Measurements from ENCODE around the gene SGPL1.
A peak's percentile ranks its signal among the peaks of the same experiment; 100 is the strongest.
"Not testable (repeated sequence)": the region's sequence is repeated elsewhere in the genome, so short reads cannot be mapped to it uniquely, and the experiment has no call there.

The SGPL1 gene

DNA sequence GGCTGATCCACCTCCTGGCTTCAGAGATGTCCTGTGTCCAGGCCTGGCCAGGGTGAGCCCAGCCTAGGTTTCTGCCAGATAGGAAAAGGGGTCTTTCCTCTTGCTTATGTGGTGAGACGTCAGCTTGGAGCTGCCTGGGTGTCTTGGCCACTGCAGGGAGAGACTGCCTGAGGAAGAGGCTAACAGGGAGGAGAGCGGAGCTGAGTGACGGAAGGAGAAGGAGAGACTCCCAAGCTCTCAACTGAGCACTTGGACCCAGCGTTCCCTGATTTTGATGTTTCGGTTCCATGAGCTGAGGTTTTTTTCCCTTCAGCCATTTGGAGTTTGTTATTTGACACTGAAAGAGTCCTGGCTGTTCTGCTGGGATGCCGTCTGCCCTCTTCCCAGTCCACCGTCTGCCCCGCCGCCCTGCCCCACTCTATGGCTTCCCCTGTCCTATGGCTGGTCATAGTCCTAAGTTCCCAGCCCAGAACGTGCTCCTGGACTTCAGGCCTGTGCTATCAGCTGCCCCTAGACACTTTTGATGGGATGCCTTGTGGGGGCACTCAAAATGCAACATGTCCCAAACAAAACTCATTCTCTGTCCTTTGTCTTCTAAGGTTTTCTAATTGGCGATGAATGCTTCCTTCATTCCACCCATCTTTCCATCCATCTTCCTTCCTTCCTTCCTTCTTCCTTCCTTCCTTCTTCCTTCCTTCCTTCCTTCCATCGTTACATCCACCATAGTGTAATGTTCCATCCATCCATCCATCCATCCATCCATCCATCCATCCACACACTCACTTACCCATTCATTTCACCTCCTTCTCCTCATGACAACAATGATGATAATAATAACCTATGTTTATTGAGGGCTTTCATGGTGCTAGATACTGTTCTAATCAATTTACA lies 92.9 kb downstream of the SGPL1 start:
- no peak for DNase-seq

DNA sequence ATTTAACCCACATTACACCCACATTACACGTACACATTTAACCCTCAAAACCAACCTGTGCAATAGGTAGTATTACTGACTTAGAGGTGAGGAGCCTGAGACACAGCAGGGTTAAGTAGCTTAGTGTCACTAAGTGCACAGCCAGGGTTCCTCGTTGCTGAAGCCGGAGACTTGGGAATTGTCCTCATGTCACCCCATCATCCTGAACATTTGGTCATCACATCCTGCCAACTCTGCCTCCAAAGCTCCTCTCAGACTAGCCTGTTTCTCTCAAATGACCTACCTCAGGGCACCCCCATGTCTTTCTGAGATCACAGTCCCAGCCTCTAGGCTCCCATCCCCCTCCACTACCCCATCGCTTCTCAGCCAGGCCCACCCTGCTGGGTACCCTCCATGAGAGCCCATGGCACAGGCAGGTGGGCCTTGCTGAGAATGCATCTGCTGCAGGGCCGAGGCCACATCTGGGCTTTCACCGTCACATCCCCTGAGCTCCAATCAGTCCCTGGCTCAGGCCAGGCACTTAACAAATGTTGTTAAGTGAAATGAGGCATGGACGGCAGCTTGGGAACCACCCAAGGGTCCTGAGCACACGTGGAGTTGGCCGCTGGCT lies 93.7 kb downstream of the SGPL1 start:
- DNase-seq: no peak

DNA sequence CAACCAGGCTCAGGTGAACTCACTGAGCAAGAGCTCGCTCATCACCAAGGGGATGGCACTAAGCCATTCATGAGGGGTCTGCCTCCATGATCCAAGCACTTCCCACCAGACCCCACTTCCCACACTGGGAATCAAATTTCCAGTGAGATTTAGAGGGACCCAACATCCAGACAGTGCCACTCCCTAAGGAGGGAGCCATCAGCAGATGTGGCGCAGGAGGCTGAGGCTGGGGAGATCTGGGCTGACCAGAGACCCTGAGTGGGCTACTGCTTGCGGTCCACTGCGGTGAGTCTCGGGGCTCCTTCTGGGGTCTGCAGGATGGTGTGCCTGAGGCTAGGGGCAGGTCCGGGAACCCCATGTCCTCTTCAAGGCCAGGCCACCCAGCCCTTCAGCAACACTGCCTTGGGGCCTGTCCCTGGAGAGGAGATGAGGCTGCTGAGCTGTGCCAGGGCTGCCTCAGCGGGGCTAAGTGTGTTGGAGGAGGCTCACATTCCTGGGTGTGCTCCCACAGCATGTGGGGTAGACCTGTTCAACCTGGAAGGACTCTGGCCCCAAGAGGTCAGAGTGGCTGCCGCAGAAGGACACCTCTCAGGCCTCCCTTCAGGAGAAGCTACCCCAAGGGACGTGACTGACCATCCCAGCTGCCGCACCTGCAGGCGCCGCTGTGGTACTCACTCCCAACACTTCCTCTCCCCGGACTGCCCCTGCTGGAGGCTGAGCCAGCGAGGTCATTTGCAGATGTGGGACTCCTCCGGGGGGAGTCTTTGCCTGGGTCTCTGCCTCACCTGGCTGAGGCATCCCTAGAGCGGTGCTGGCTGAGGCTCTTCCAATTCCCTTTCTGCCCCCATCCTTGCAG lies 95.0 kb downstream of the SGPL1 start:
- no peak for DNase-seq

DNA sequence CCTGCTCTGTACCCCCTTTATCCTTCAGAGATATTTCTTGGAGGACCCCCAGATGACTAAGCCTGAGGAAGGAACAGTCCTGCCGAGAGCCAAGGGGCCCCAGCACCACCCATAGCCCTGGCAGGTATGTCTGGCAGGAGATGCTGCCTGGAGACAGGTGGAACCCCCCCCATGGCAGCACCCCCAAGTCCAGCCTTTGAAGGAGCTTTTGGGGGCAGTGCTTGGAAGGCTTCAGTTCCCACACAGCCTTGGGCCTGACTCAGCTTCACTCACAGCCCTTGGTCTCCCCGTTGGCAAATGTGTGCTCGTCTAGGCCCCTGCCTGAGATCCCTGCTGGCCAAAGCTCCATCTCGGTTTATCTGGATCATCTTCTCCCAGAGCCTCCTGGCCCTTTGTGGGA lies 95.6 kb downstream of the SGPL1 start:
- DNase-seq: no peak

DNA sequence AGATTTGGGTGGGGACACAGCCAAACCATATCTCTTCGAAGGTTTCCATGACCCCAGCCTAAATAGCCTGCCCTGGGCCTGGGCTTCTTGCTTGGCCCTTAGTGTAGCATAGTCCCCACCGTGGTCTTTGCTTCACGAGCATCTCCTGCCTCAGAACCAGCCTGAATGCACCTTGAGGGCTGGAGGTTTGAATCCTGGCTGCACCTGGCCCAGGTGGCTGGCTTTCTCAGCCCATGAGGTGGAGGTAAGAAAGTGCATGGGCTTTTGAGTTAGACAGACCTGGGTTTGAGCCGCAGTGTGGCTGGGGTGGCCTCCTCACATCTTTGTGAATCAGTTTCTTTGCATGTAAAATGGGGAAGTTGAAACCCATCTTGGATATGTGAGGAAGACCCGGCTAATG lies 96.8 kb downstream of the SGPL1 start:
- no peak for DNase-seq

DNA sequence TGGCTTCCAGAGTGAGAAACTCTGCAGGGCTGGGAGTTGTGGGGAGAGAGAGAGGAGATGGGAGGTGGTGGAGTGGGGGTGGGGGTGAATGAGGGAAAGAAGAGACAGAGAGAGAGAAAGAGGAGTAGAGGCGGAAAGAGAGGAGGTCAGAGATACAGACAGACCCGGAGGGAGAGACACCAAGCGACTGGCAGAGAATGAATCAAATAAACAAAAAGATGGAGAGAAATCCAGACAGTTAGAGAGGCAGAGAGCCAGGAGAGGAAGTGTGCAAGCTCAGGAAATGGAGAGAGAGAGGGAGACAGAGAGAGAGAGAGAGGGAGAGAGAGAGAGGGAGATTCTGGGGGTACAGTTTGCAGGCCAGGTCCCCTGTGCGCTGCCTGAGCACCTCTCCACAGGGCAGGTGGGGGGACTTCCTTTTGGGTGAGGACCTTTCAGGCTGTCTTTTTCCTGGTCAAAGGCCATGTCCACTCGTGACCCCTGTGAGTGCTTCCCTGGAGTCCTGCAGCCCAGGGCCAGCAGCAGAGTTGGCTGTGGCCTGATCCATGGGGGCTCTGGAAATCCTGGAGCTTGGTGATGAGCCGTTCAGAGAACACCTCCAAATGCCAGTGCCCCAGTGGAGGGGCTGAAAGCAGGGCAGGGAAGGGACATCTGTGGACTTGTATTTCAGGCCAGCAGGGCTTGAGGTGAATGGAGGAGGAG lies 97.6 kb downstream of the SGPL1 start:
- no peak for DNase-seq

DNA sequence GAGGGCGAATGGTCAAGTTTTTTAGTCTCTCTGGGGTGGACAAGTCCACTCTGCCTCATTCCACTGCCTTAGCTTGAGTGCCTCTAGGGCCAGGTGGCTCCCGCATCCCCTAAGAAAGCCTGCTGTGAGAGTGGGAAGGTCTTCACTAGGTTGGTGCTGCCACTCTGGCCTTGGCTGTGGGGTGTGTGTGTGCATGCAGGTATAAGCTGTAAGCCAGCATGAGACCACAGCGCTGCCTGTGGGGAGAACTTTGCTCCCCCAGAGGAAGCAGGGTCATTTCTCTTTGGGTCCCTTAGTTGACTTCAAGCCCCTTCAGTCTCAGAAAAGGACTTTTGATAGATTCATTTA lies 98.1 kb downstream of the SGPL1 start:
- no peak for DNase-seq

DNA sequence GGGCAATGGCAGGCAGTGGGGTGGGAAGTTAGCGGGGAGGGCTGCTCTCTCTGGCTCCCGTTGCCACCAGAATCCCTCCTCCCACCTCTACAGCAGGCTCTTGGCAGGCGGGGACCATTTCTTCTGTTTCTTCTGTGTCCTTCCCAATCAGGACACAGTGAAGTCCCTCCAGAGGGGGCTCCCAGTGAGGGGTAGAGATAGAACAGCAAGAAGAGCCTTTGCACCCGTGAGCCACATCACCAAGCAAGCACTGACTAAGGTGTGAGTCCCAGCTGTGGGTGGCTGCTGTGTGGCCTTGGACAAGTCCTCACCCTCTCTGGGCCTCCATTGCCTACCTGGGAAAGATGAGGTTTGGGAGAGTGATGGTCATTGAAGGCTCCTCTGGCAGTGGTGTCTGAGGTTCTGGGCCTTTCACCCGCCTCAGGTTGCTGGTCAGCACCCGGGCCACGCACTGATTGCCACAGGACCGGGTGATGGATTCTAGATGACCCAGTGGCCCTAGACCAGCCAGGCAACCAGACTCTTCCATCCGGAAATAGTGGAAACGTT lies 98.6 kb downstream of the SGPL1 start:
- DNase-seq: no peak

DNA sequence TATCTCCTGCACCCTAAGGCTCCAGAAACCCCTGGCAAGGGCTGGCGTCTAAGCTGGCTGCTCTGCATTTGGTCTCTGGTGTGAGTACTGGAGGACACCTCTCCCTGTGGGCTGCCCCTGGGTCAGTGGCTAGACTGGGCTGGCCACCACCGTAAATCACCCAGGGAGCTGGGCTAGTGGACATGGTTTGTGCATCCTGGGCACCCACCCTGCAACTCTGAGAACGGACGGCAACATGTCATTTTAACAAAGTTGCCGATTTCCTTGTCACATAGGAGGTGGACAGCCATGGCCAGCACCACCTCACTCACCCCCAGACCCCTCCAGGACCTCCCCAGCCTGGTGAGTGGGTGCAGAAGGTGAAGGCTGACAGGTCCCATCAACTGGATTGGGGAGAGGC lies 99.5 kb downstream of the SGPL1 start:
- no peak for DNase-seq

DNA sequence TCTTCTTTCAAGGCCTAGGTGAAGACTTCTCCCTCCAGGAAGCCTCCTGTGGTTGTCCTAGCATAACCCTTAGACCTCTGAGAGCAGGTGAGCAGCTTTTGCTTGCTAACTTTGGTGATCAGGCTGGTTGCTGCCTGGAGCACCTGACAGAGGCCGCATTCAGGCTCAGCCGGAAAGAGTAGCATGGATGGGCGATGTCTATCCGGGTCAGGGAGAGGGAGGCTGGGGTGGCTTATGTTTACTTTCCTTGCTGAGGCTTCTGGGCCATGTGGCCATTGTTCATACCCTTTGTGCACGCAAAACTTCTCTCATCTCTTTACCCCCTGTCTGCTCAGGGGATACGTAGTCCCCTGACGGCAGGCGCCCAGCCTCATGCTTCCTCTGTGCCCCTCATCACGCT lies 100.1 kb downstream of the SGPL1 start:
- DNase-seq: no peak

DNA sequence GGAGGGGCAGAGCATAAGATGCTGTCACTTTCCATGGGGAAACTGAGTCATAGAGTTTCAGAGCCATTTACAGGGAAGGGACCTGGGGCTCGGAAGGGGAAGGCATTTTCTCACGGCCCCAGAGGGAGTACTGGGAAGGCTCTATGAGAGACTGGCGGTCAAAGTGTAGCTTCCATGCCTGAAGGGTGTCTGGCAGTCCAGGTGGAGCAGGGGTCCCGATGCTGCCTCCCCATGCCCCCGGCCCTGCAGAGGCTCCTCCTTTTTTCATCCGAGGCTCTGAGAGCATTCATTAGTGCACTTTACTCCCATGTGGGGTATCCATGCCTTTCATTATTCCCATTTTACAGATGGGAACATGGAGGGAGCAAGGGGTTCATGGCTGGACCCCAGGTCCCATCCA lies 100.5 kb downstream of the SGPL1 start:
- DNase-seq: no peak

DNA sequence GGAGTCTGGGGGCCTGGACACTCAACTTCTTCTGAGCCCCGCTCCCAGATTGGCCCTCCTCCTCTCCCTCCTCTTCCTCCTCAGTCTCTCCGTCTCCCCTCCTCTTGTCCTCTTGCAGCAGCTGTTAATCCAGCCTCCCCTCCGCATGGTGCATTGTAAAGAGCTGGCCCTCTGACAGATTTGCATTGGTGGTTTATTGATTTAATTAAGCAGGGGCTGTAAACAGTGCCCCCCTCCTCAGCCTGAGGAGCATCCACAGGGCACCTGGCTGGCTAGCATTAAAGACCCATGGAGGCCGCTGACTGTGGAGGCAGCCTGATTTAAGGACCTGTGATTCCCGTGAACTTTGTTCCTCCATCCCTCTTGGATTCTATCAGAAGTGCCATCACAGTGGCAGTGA lies 101.5 kb downstream of the SGPL1 start:
- no peak for DNase-seq

DNA sequence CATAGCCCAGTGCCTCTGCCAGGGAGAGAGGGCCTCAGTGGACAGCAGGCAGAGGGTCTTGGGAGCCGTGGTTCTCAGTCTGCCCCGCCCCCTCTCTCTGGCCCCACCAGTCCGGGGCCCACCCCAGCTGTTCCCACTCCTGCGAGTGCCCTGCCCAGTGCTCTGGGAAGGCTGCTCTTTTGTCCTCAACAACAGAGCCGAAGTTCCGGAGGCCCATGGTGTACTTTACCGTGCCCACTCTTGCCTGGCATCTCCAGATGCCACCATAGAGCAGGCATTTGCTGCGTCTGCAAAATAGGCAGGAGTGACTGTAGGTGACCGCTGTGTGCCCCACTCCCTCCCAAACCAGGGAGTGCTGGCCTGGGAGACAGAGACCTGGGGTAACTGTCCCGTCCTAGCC lies 101.9 kb downstream of the SGPL1 start:
- DNase-seq: no peak

DNA sequence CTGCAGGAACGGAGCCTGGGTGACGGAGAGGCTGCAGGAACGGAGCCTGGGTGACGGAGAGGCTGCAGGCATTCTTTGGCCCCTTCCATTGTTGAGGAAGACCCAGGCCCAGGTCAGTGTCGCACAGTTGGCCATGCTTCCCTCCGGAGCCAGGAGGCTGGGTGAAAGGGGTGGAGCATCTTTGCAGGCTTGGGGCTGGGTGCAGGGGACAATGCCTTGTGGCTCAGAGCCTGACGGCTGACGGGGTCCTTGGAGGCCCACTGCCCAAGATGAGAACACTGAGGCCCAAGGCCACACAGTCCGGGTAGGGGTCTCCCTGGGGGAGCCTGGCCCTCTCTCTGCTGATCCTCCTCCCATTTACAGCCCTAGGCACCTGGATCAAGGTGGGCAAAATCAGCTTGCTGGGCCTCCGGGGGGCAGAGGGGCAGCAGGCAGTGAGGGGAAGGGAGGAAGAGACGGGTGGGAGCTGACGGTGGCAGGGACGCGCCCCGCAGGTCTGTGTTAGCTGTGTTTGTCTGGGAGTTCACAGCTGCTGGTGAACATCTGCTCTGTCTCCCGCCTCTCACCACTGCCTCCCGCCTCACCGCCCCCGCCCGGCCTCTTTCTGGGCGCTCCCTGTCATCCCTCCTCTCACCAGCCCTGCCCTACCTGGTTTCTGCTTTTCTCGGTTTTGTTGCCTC lies 103.2 kb downstream of the SGPL1 start:
- peak; percentile 78 for DNase-seq

DNA sequence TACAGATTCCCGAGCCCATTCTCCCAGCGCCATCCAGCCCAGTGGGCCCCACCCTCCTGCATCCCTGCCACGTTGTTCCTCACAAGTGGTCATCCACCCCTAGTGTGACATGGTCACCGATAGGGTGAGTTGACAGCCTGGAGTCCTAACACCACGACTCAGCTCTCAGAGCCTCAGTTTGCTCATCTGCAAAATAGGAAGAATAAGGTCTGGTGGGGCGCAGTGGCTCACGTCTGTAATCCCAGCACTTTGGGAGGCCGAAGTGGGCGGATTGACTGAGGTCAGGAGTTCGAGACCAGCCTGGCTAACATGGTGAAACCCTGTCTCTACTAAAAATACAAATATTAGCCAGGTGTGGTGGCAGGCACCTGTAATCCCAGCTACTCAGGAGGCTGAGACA lies 104.2 kb downstream of the SGPL1 start:
- DNase-seq: not testable (repeated sequence)

DNA sequence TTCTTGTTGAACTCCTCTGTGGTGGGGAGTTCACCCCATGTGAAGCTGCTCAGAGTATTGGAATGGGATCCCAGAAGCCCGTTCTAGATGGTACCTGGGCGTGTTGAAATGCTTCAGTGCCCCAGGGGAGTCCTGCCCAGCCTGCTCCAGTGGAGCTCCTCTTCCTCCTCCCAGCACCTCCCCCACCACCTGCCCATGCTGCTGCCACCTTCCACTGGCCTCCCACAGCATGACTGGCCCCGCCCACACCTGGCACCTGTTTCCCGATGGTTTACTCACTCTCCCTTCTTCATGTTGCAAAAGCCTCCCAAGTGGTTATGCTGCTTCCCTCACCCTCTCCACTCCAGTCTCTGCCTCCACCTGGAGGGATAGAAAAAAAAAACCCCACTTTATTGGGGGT lies 104.8 kb downstream of the SGPL1 start:
- DNase-seq: peak; percentile 75

DNA sequence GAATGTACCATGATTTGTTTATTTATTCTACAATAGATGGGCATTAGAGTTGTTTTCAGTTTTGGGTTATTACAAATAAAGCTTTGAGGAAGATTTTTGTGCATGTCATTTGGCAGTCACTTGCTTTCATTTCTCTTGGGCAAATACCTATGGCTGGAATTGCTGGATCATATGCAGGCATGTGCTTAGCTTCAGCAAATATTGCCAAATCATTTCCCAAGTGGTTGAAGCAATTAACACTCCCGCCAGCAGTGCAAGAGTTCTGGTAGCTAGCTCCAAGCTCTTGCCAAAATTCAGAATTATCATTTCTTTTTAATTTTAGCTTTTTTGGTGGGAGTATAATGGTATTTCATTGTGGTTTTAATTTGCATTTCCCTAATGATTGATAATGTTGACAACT lies 105.5 kb downstream of the SGPL1 start:
- no peak for DNase-seq

DNA sequence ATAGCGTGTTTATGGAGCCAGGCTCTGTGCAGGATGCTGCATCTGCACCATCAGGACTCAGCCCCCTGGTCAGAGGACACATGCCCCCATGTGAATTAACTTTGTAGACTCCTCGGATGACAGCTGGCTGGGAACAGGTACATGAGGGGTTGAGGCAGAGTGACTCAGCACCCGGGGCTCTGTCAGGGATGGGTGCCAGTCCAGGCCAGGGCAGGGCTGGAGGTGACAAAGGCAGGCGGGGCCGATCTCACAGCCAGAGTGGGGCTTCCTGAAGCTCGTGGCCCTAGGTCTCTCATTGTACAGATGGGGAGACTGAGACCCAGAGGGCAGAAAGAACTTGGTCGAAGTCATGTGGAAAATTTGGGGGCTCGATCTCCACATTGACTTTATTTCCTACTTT lies 107.9 kb downstream of the SGPL1 start:
- DNase-seq: no peak

DNA sequence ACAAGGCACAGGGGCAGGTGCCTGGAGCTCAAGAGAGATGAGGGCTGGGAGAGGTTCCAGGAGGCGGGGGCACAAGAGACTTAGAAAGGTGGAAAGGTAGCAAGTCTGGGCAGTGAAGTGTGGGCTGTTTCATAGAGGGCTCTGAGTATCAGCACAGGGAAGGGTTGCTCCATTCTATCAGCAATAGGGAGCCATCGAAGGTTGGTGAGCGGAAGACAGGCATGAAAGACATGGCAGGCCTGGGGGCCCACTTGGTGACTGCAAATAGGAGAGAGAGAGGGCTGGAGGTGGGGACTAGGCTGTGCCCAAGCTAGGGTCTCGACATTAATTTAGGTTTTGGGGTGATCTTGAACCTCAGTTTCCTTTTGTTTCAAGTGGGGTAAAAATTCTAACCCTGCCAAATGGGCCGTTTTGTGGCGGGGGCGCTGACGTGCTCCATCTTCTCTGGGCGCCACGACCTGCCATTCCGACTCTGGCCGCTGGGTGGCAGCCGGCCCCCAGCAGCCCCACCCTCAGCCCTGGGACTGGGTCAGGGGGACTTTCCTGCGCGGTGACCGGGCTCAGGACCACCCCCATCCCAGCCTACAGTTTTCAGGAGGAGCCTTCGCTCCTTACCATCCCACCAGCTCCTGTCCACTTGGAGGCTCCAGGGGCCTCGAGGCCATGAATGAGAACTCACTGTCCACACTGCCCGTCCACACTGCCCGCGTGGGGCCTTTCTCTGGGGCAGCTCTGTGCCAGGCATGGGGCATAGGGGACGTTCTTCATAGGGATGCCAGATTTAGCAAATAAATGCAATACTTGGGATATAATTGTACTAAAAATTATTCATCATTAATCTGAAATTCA lies 109.9 kb downstream of the SGPL1 start:
- peak; percentile 13 for DNase-seq

DNA sequence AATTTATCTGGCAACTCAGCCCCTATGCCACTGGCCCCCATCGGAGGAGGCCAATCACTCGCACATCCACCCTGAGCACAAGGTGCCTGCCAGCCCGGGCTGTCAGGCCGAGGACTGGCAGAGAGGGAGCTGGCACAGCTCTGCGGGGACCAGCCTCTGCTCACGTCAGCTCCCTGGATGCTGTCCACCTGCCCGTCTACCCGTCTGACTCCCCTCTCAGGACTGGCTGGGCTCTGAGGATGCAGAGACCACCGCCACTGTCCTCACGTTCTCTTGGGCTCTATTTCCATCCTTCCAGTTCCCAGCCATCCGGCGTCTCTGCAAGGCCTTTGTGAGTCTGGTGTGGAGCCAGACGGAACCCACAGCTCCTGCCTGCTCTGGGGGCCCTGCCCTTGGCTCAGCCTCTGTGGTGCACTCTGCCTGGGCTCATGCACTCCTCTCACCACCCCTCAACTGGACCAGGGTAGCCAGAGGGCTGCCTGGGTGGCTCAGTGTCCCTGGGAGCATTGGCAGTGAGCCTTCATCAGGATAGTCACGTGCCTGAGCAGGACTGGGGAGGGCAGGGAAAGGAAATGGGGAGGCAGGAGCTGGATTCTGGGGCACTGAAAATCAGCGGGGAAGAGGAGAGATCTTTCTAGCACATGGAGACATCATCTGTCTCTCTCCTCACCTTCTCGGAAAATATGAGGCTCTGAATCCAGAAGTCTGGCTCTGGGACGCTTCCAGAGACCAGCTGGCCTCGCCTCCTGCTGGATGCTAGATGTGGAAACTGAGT lies 110.7 kb downstream of the SGPL1 start:
- DNase-seq: no peak
